A549 (cell line): Measurements from ENCODE around the gene ZNF652. TPM values are rescaled to one million over a fixed set of nuclear protein-coding genes. Genes with fewer than 3 reads are reported as not detected.

Experiments
- ATAC-seq, 2 experiments: fragments of 200-7000 bp in 1 of 2; fragments of >200 bp in 1 of 2; cut with Nextera tagmentation in 1 of 2; cut with Tn5 transposase in 1 of 2; 3 replicates each; pipeline versions ENCODE4 v1.8.0 to v1.9.1; 2018 to 2020; ENCODE audit warnings: mild to moderate bottlenecking in 1 of 2, moderate library complexity in 1 of 2
- CTCF ChIA-PET: fragments of 300-600 bp; sonication (Branson Sonifier 250); formaldehyde crosslinking; extraction: SDS; loops from one replicate; lab custom pipeline; 2021; ENCODE audit warnings: antibody characterized with exemption, inconsistent platforms; lab: Yijun Ruan, JAX
- POLR2A ChIA-PET: fragments of 350-600 bp; formaldehyde crosslinking; extraction: SDS; loops from one replicate; lab custom pipeline; 2021; ENCODE audit warnings: antibody characterized with exemption, inconsistent platforms; lab: Yijun Ruan, JAX
- DNase-seq, 2 experiments: peaks; one replicate each; pipeline versions ENCODE4 v3.0.0 to v3.0.0-alpha.2; 2011 to 2016; ENCODE audit warnings: low read depth in 1 of 2, low spot score in 1 of 2
- FAIRE-seq: peaks from 2 replicates; lab custom pipeline; 2011; peaks lifted over from hg19 to GRCh38; lab: Jason Lieb, UNC
- H3K27ac ChIP-seq, 2 experiments: fragments of >200 bp; sonication (Bioruptor Twin); formaldehyde crosslinking; 3 replicates each; pipeline ENCODE4 v1.5.1; 2016 to 2017
- H3K4me1 ChIP-seq: fragments of >200 bp; sonication (Bioruptor Twin); formaldehyde crosslinking; 3 replicates; pipeline ENCODE4 v1.6.1; 2016
- H3K4me2 ChIP-seq: fragments of >200 bp; sonication (Bioruptor Twin); formaldehyde crosslinking; 3 replicates; pipeline ENCODE4 v1.6.1; 2016
- H3K4me3 ChIP-seq: fragments of >200 bp; sonication (Bioruptor Twin); formaldehyde crosslinking; 3 replicates; pipeline ENCODE4 v1.5.1; 2016
- H3K9me3 ChIP-seq: fragments of >200 bp; sonication (Bioruptor Twin); formaldehyde crosslinking; 3 replicates; pipeline ENCODE4 v1.6.1; 2016
- ATOH8 ChIP-seq: fragments of 250-450 bp; sonication (Bioruptor Pico); IDR thresholded peaks from 2 replicates; pipeline ENCODE4 v1.5.0; 2020; ENCODE audit warnings: low read depth, mild to moderate bottlenecking, moderate library complexity
- BCL3 ChIP-seq: fragments of >200 bp; sonication (Bioruptor Twin); formaldehyde crosslinking; IDR thresholded peaks from 3 replicates; pipeline ENCODE4 v1.6.1; 2016
- BHLHE40 ChIP-seq: IDR thresholded peaks from 2 replicates; pipeline ENCODE4 v1.6.1; 2012; ENCODE audit warnings: low read depth, low read length, inconsistent platforms
- CBX2 ChIP-seq: fragments of 200-600 bp; sonication (generic); IDR thresholded peaks from 2 replicates; pipeline ENCODE4 v1.6.1; 2016; ENCODE audit warnings: low read depth, mild to moderate bottlenecking, borderline replicate concordance
- CEBPB ChIP-seq, 2 experiments: fragments of >200 bp in 1 of 2; sonication (Bioruptor Twin) in 1 of 2; formaldehyde crosslinking in 1 of 2; IDR thresholded peaks; 2 replicates each; pipeline ENCODE4 v1.6.1; 2012 to 2016
- CHD2 ChIP-seq: fragments of 150-350 bp; IDR thresholded peaks from 2 replicates; pipeline ENCODE4 v1.6.1; 2014; ENCODE audit warnings: low read length; ENCODE audit not compliant: partially characterized antibody
- EHF ChIP-seq: fragments of 250-450 bp; sonication (Bioruptor Pico); IDR thresholded peaks from 2 replicates; pipeline ENCODE4 v1.5.0; 2020; ENCODE audit warnings: mild to moderate bottlenecking
- EHMT2 ChIP-seq: fragments of 200-600 bp; sonication (generic); IDR thresholded peaks from 2 replicates; pipeline ENCODE4 v1.6.1; 2016; ENCODE audit warnings: antibody characterized with exemption, low read depth, mild to moderate bottlenecking, moderate library complexity
- ELK1 ChIP-seq: fragments of 150-350 bp; IDR thresholded peaks from 2 replicates; pipeline ENCODE4 v1.6.1; 2014; ENCODE audit warnings: low read depth, mild to moderate bottlenecking, low read length
- FOSB ChIP-seq: fragments of 250-450 bp; sonication (Bioruptor Pico); IDR thresholded peaks from 2 replicates; pipeline ENCODE4 v1.5.0; 2020; ENCODE audit warnings: mild to moderate bottlenecking, moderate library complexity
- FOXS1 ChIP-seq: fragments of 250-450 bp; sonication (Bioruptor Pico); IDR thresholded peaks from 2 replicates; pipeline ENCODE4 v1.5.0; 2020; ENCODE audit warnings: mild to moderate bottlenecking, moderate library complexity
- HOXB13 ChIP-seq: fragments of 250-450 bp; sonication (Bioruptor Pico); IDR thresholded peaks from 2 replicates; pipeline ENCODE4 v1.5.0; 2020; ENCODE audit warnings: low read depth, mild to moderate bottlenecking, moderate library complexity
- HOXB5 ChIP-seq: fragments of 250-450 bp; sonication (Bioruptor Pico); IDR thresholded peaks from 2 replicates; pipeline ENCODE4 v1.5.0; 2020; ENCODE audit warnings: mild to moderate bottlenecking, moderate library complexity
- PBX3 ChIP-seq: IDR thresholded peaks from 2 replicates; pipeline ENCODE4 v1.6.1; 2012
- POLR2A ChIP-seq: IDR thresholded peaks from 2 replicates; pipeline ENCODE4 v1.6.1; 2012; ENCODE audit warnings: mild to moderate bottlenecking, low read length
- POLR2AphosphoS2 ChIP-seq: conservative IDR thresholded peaks from 2 replicates; pipeline ENCODE4 v1.6.1; 2012; ENCODE audit warnings: low read length, improper control_type of control experiment, inconsistent platforms
- RAD21 ChIP-seq, 2 experiments: fragments of >200 bp in 1 of 2; sonication (Bioruptor Twin) in 1 of 2; formaldehyde crosslinking in 1 of 2; IDR thresholded peaks in 1 of 2; conservative IDR thresholded peaks in 1 of 2; 2 replicates in 1 of 2; 3 replicates in 1 of 2; pipeline ENCODE4 v1.6.1; 2012 to 2018; ENCODE audit warnings: inconsistent platforms in 1 of 2
- RCOR1 ChIP-seq: fragments of 150-350 bp; IDR thresholded peaks from 2 replicates; pipeline ENCODE4 v1.6.1; 2014; ENCODE audit warnings: antibody characterized with exemption, low read length, low read depth
- ZFP36 ChIP-seq: fragments of 450-650 bp; IDR thresholded peaks from 2 replicates; pipeline ENCODE4 v1.6.1; 2014; ENCODE audit warnings: borderline replicate concordance; ENCODE audit not compliant: partially characterized antibody
- ZNF302 ChIP-seq: fragments of 250-450 bp; sonication (Bioruptor Pico); IDR thresholded peaks from 2 replicates; pipeline ENCODE4 v1.9.0; 2021; ENCODE audit warnings: inconsistent platforms, mild to moderate bottlenecking, moderate library complexity
- WGBS: methylation state at CpG from one replicate; pipeline ENCODE4 v1.1.6; 2017; ENCODE audit errors: missing lambda C conversion rate; 5-methylcytosine and 5-hydroxymethylcytosine counted together
- polyA plus RNA-seq, 4 experiments: library from polyadenylated mRNA; depleted of rRNA in 3 of 4; stranded (reverse); fragments of >200 nt; fragmentation: RNase III in 1 of 4; extraction: RNeasy Plus Mini Kit Qiagen cat#74134 plus additional on column Dnase treatment in 1 of 4; gene quantifications; 2 replicates in 3 of 4; 3 replicates in 1 of 4; pipeline ENCODE4 v1.2.3, GENCODE V29; 2011 to 2017
- TF ChIP-seq, protein P1 (sequence below): fragments of >200 bp; sonication (Bioruptor Twin); formaldehyde crosslinking; IDR thresholded peaks from 2 replicates; pipeline ENCODE4 v1.6.1; 2016
- TF ChIP-seq, protein P2 (sequence below): IDR thresholded peaks from 2 replicates; pipeline ENCODE4 v1.6.1; 2012

The ZNF652 gene
- polyA plus RNA-seq, 2 of the 4 experiments (the other 2 are of a cell fraction) = 5.7 to 14.8 TPM

- TF ChIP-seq CHD2 (no peak), RAD21 (conservative IDR thresholded peaks at IDR 0.05 in 1 of 2, IDR thresholded peaks at IDR 0.05 in 1 of 2) (no peak), EHF (CRISPR knock-in tag) (no peak)
- TF ChIP-seq, all 56 proteins: peak for 0
Observed at GRCh38 chr17:49401971-49402611, 40.0 kb upstream of the ZNF652 start (continued).

DNA sequence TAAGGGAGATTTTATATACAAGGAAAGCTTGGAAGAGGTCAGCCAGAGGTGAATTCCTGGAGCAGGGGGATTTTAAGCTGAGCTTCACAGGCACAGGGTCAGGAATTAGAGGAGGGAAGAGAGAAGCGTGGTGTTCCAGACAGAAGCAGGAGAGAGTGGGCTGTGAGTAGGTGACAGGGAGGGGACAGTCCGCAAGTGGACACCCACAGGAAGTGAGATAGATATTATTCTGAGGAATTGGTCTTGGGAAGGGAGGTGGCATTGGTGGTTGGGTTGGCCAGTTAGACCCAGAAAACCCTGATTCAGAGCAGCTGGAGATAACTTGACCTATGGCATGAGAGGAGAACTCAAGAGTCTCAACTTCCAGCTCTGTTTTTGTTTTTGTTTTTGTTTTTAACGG, 37.9 kb upstream of the ZNF652 start:
- CTCF ChIA-PET = interaction anchor here (0.7 to 22.7 kb wide), 13 partner anchors 9 to 595 kb away, joined by 3 to 563 read pairs (median 4); partner anchors contain the start of gene PHB1
- ATAC-seq (no peak), FAIRE-seq (no peak), DNase-seq (no peak)
- POLR2A ChIA-PET = interaction anchor here (1.5 kb wide), 1 partner anchor 14 kb away, joined by 8 read pairs; the partner anchor contains the start of gene PHB1
- Histone ChIP-seq H3K4me1 (no peaks in the 10 kb centered on the region), H3K9me3 (no peaks in the 10 kb centered on the region), H3K27ac (no peak overlapping the region), H3K4me2 (no peak overlapping the region), H3K4me3 (no peak overlapping the region)
- 78% methylated on average over 3 of the region's 3 CpGs for WGBS
- TF ChIP-seq PBX3 (no peak), RCOR1 (no peak), ATOH8 (CRISPR knock-in tag) (no peak), FOXS1 (CRISPR knock-in tag) (no peak), POLR2AphosphoS2 (no peak), FOSB (CRISPR knock-in tag) (no peak), CEBPB (IDR thresholded peaks at IDR 0.05) (no peak), ZNF302 (CRISPR knock-in tag) (no peak), HOXB5 (CRISPR knock-in tag) (no peak), HOXB13 (CRISPR knock-in tag) (no peak)
- TF ChIP-seq, protein P1, sequence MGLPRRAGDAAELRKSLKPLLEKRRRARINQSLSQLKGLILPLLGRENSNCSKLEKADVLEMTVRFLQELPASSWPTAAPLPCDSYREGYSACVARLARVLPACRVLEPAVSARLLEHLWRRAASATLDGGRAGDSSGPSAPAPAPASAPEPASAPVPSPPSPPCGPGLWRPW = no peak

GRCh38 chr17:49397586-49397985, 35.5 kb upstream of the ZNF652 start:
- Histone ChIP-seq H3K4me2 (no peak overlapping the region), H3K4me1 (peaks cover 4% of the 10 kb centered on the region; the same call in 1 of the 3 replicates), H3K9me3 (no peaks in the 10 kb centered on the region), H3K4me3 (no peak overlapping the region), H3K27ac (no peak overlapping the region)
- ChIA-PET POLR2A (no interaction called here), CTCF (interaction anchor here (0.6 to 22.7 kb wide), 10 partner anchors 8 to 298 kb away, joined by 3 to 563 read pairs (median 4); partner anchors contain the start of gene PHB1)
- TF ChIP-seq BCL3 (no peak), BHLHE40 (no peak), ZFP36 (no peak), POLR2AphosphoS2 (no peak), HOXB13 (CRISPR knock-in tag) (no peak), CEBPB (IDR thresholded peaks at IDR 0.05) (no peak), CBX2 (no peak), POLR2A (no peak), EHMT2 (no peak), ELK1 (no peak)
- TF ChIP-seq, protein P1 = no peak
- TF ChIP-seq, protein P2, sequence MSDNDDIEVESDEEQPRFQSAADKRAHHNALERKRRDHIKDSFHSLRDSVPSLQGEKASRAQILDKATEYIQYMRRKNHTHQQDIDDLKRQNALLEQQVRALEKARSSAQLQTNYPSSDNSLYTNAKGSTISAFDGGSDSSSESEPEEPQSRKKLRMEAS = no peak
- FAIRE-seq (no peak), ATAC-seq (no peak), DNase-seq (no peak)
- WGBS = 55% methylated on average over 4 of the region's 4 CpGs
